Occipital lobe (tissue), 2 donors: ENCODE data around the gene ERC2. TPM values are rescaled to one million over a fixed set of nuclear protein-coding genes. Genes with fewer than 3 reads are reported as not detected.

Source experiments
- DNase-seq: peaks from one replicate; lab custom pipeline; 2025; lab: John Stamatoyannopoulos, UW
- total RNA-seq: library from RNA; depleted of rRNA; stranded (reverse); fragments of >200 nt; gene quantifications from one replicate; pipeline ENCODE4 v1.2.3, GENCODE V29; 2014

ERC2 gene
- total RNA-seq, 1 donor from 2014 or later: 59.7 TPM

DNA sequence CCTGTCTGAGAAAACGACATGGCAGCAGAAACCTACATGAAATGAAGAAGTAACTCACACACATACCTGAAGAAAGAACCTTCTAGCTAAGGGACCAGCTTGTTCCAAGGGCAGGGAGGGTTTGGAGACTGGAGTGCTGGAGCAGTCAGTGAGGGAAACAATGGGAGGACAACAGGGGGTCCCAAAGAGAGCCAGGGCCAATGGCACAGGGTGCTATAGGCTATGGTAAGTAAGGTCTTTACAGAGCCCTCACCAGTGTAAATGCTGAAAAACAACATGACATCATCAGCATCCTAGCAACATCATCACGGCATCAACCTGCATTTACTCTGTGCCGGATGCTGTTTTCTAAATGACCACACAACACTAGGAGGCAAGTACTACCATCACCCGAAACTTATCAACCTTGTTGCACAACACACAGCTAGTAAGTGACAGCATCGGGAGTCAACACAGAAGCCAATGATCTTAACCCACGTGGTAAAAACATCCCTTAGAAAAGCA is 531.7 kb downstream of the ERC2 start:
- DNase-seq: no peak

DNA sequence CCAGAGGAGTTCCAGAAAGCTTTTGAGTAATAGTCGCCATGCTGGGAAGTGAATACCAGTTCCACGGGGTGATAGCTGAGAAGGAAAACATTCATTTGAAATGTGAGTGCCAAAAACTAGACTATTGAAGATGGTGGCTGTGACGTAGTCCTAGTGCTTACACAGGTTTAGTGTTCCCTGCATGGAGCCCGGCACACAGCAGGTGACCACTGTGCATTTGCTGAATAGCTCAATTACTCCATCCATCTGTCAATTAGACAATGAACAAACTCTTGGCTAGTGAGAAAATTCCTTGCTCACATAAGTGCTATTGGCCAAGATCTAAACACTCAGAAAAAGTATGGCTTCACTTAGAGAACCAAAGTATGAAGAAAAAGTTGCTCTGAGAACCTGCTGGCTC is 533.0 kb downstream of the ERC2 start:
- DNase-seq: no peak

DNA sequence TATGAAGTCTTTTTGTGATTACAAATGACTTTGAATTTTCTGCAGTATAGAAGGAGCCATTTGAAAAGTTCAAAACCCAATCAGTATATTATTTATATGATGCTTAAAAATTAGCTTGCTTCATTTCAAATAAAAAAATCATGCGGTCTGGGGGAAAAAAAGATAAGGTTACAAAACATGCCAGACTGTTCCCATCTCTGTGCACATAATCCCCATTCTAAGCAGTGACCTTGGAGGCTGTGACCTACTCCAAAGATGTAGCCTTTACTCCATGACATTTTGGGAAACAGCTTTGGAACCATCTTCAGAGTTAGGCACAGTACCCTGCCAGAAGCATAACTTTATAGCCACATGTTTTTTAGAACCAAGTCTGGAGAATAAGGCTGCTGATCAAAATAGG is 533.5 kb downstream of the ERC2 start:
- no peak for DNase-seq

DNA sequence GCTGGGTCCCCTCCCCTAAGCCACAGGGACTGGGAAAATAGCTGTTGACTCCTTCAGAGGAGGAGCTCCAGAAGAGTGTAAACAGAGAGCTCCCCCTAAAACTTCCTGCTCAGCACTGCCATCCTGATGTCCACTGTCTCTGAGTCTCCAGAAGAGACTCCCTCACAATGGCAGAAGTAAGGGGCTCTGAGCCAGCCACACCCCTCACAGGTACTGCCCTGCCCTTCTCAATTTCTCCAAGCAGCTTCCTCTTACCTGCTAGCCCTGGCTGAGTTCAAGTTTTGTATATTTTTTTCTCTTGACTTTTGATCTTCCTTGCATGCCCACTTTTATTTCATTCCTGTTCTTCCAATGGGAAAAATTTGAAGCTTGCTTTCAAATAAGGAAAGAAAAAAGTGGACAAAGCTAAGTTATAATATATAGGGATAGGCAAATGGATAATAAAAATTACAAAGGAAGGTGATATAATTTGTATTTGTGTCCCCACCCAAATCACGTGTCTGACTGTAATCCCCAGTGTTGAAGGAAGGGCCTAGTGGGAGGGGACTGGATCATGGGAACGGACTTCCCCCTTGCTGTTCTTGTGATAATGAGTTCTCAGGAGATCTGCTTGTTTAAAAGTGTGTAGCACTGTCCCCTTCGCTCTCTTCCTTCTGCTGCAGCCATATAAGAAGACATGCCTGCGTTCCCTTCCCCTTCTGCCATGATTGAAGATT is 539.0 kb downstream of the ERC2 start:
- DNase-seq: no peak

DNA sequence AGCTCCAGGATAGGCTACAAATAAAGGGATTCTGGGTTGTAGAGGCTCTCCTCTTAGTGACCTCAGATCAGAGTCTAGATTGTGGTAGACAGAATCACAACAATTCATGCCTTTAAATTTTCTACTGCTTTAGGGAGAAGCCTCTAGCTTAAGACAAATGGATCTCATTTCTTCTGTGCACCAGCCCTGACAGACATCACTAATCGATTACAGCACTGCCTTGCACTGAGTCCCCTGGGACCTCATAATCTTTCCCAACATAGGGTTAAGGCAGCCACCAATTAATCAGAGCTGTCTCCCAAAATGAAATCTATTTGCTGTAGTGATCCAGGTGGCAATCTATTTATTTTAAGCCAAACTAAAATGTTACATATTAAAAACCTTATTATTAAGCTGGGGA is 544.6 kb downstream of the ERC2 start:
- DNase-seq: no peak

DNA sequence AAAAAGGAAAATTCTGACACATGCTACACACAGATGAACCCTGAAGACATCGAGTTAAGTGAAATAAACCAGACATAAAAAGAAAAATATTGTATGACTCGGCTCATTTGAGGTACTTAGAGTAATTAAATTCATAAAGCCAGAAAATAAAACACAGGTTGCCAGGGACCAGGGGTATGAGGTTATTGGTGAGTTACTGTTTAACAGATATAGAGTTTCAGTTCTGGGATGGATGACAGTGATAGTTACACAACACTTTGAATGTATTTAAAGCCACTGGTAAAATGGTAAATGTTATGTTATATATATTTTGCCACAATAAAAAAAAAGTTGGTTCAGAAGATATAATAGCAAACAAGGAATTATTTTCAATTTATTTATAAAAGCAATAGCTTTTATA is 545.1 kb downstream of the ERC2 start:
- DNase-seq: no peak

DNA sequence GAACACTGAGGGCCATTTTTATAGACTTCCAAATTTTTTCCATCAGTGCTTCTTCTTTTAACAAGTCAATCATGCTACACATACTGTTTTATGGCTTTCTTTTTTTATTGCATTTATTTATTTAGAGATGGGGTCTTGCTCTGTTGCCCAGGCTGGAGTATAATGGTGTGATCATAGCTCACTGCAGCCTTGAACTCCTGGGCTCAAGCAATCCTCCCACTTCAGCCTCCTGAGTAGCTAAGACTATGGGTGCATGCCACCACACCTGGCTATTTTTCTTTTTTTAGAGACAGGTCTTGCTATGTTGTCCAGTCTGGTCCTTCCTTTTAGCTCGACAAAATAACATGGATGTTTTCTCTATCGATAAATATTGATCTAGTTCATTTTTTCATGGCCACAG is 555.4 kb downstream of the ERC2 start:
- no peak for DNase-seq

DNA sequence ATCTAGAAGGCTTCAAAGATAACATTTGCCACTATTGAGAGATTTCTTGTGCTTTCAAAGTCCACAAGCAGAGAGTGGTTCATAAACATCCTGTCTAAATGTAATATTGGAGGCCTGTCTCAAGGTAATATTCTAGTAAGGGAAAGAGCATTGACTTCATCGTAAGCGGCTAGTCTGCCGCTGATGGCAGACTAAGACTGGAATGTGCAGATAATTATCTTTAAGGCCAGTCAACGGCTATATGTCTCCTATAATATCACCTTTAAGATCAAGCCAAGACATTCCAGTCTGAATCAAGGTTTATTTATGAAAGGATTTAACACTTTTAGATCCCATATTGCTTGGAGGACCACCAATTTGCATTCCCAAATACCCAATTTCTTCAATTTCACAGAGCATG is 557.0 kb downstream of the ERC2 start:
- DNase-seq: no peak

DNA sequence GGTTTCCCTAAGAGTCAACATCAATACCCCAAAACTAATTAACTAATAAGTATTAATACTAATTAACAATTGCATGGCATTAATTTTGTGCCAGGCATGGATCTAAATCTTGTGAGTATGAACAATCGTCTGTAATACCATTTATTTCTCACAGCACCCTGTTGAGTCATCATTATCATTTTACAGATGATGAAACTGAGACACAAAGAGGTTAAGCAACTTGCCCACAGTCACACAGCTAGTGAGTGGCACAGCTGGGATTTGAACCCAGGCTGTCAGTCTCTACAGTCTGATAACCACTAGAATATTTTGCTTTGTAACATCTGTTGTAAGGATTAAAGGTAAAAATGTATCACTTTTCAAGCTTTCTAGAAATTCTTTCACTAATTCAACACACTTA is 557.7 kb downstream of the ERC2 start:
- DNase-seq: no peak

DNA sequence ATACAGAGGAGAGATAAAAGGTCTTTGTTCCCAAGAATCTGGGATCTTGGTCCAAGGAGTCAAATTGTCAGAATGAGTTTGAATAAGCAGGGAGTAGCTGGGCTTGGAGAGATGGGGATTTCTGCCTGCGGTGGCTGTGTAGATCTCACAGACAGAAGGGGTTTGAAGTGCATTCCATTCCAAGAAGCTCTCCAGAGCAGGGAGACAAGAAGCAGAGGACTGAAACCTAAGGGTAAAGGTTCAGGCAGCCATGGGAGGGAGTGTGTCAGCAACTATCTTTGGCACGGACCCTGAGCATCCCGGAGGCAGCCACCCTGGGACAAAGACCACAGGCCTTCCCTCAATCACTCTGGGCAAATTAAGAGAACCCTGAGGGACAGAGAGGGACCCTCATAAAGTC is 558.9 kb downstream of the ERC2 start:
- no peak for DNase-seq

DNA sequence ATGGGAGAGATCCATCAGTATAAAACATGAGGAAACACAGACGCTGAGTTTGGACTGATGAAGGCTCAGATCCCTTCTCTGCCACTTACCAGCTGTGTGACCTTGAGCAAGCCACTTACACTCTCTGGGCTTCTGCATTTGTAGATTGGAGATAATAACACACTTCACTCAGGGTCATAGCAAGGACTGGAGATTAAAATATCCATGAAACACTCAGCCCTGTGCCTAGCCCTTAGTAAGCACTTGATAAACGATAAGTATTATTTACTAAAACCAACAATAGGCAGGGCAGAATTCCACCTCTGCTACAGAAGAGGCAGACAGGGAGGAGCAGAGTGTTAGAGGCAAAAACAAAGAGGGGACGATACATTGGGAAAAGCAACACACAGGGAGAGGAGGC is 560.7 kb downstream of the ERC2 start:
- DNase-seq: no peak

DNA sequence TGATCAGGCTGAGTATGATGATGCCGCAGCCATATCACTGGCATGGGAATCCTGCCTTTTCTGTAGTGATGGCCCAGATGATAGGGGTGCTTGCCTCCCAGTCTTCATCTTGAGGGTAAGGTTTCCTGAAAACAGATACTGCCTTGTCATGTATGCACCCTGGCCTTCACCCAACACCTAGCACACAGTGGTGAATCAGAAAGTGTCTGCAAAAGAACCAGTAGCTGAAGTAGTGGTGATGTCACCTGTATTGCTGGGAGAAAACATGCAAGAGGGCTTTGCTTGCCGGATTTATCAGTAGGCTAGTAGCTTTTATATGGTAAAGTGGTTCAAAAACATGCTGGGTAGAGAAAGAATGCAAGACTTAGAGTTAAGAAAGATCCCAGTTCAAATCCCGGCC is 561.4 kb downstream of the ERC2 start:
- DNase-seq: no peak

DNA sequence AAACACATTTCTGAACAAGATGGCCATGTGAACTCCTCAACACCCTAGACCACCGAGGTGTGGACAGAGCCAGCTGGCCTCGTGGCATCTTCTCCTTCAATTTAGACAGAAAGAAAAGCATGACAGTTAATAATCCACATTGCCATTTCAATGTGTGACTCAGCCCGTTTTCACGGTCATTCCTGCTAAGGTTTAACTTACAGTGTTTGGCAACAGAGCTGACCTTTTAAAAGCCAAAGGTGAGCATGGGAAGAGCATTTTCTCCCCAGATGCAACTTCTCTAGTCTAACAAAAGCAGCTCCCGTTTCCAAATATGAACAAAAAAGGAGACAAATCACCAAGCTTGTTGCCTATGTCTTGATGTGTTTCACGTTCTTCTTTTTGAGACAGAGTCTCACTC is 563.6 kb downstream of the ERC2 start:
- no peak for DNase-seq

DNA sequence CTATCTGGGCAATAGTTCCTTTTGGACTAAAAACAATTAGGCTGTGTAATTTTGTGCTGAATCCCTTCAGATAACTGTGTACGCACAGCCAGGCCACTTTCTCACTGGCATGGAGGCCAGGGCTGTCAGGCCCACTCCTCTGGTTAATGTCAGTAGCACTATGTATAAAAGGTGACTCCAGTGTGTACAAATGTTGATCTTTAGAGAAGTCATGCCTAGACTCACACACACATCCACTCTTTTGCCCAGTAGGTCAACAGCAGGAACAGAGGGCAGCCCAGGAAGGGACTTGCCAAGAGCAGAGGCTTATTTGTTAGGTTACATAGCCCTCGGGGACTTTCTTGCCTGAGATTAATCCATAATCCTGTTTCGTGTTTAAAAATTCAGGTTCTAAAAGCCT is 564.6 kb downstream of the ERC2 start:
- no peak for DNase-seq

DNA sequence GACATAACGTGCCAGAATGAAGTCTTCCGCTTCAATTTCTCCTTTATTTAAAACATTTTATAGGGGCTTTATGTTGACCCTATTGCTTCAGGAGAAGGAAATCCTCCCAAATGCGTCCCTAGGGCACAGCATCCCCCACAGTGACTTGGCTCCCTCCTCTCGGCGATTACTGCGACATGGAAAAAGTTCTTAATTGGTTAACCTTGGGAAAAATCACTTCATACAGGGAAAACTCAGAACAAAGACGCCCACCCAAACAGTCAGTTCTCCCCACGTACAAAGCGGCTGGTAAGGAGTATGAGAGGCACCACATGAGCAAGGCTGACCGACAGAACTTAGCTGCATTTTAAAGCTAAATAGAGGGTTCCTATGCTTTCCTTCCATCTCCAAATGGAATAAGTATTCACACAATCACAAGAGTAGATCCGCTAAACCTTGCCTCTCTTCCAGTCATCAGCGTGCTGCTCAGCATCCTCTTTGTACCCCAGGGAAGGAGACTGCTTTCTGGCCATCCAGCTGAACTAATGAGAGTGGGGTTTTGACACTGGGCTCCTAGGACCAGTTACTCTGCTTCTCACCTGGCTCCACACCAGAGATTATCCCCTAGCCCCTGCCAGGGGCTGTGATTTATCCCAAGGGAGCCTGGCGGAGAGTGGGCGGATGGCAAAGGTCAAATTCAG is 565.9 kb downstream of the ERC2 start:
- no peak for DNase-seq

DNA sequence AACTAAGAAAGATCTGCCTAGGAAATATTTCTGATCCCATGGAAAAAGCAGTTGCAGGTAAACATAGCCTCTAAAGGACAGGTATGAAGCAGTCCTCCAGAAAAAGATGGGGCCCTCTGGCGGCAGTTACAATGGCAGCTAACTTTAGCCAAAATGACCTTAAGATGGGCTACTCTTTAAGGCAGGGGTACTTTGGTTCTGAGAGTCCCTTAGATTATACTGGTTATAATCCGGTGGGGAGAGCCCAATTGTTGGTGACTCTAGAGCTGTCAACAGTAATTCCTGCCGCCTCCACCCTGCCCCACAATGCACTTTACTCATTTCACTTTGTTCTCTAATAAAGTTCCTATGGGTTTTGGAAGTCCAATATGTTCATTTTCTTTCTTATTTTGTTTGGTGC is 568.4 kb downstream of the ERC2 start:
- DNase-seq: no peak

DNA sequence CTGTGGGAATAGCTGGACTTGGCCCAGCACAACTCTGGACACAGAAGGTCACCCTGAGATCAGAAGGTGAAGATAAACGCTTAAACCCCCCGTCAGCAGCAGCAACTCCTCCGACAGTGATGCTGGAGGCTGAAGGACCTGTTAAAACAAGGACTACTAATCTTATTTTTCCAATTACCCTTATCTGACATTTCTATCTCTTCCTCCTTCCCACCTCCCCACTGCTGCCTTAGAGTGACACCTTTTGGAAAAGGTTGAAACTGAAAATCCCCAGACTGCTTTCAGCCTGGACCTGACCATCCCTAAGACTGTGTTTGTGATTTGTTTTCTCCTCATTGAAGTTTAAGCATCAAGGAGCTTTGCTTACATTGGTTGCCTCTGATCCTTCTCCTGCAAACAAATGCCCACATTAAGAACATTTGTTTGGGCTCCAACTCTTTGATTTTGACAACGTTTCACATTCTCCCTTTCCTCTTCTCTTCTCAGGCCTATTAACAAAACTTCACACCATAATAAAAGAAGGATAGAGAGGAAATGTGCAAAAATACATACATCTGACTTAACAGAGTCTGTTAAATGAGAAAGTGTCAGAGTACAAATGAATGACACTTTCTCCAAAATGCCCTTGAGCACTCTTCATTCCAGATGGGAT is 570.6 kb downstream of the ERC2 start:
- DNase-seq: no peak

DNA sequence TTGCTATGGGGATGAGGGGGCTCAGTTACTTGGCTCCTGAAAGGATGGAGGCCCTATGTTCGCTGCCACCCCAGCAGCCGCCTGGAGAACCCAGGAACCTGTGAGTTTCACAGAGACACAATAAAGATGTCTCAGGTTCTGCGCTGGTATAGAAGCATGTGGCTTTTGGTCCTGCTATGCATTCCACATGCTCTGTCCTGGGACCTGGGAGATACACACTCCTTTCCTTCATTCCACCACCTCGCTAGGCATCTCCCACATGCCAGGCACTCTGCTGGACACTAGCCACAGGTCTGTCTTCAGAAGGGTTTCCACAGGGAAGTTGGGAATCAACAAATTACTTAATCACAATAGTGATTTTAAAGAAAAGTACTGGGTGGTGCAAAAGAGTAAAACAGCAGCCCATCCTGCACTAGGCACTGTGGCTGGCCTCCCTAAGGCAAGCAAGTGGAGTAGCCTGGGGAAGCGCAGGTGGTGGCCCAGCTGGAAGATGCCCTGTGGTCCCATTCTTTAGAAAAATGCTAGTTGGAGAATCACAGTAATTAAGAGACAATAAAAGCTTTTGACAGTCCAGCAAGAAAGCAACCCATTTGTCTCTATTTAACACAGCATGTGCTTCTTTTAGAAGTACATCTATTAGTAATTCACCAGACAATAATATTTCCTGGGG is 572.2 kb downstream of the ERC2 start:
- DNase-seq: no peak

DNA sequence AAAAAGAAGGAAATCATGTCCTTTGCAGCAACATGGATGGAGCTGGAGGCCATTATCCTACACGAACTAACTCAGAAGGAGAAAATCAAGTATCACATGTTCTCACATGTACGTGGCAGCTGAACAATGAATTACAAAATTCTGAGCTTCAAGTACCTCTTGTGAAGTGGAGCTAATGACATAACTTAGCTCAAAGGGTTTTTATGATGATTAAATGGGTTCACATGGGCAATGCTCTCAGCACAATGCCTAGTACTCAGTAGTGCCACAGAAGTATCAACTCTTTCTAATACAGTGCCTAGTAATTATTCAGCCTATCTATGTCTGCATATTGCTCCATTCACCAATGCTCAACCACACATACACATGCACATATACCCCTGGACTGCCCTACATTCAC is 573.7 kb downstream of the ERC2 start:
- DNase-seq: no peak

DNA sequence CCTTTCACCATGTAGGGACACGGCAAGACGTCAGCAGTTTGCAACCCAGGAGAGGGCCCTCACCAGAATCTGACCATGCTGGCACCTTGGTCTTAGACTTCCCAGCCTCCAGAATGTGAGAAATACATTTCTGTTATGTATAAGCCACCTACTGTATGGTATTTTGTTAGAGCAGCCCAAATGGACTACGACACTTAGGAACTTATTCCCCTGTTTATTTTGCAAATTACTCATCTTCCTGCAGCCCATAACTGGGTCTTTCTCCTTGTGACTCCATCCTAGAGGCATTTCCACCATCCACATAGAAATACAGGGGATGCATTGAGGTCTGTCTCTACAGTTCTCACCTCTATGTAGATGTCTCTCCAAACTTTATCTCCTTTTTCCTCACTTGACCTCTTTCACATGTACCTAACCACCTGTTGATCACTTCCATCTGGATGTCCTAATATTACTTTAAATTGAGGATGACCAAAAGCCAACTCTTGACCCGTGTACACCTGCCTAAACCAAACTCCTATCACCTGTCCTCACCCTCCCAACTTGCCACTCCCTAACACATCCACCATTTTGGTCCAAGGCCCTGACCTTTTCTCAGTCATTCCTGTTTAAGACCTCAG is 575.1 kb downstream of the ERC2 start:
- DNase-seq: no peak

DNA sequence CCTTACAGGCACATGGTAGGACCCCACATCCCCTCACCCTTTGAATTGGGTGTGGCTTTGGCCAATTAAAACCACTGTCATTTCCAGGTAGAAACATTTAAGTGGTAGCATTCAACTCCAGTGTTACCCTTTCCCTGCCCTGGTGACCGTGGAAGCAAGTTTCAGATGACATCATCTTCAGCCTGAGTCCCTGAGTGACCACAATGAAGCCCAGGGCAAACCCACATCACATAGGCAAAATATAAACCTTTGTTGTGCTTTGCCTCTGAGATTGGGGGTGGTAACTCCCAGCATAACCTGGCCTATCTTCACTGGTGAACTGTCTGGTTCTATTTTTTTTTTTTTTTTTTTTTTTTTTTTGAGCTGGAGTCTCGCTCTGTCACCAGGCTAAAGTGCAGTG is 577.2 kb downstream of the ERC2 start:
- no peak for DNase-seq
